GM18526 (cell line): ENCODE measurements around the gene GYPB.
"Not testable (repeated sequence)": the region's sequence is repeated elsewhere in the genome, so short reads cannot be mapped to it uniquely, and the experiment has no call there.

Experiments
- POLR2A ChIP-seq: IDR thresholded peaks from 3 replicates; pipeline ENCODE4 v1.6.1; 2011; ENCODE audit not compliant: insufficient read length; ENCODE audit errors: extremely low read depth

The GYPB gene

GRCh38 chr4:144019277-144019676, at the start of gene GYPB:
GYPB (minus strand) TSS chr4:144019380; CDS start chr4:144019287, 93 bp downstream.
- not testable (repeated sequence) for TF ChIP-seq POLR2A

DNA sequence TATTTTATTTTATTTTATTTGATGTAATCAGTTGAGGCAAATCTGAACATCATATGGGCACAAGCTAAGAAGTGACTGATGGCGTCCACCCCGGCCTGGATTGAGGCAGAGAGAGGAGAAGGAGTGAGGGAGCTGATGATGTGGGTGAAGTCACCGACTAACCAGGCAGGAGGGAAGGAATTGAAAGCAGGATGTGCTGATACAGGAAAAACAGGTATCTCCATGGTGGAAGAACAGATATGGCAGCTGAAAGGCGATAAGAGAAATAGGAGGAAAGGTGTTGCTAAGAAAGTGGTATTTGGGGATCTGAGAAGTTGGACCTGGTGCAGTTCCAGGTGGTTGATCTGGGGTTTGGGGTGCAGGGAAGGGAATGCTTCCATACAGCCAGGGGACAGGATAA, 37.6 kb upstream of the GYPB start:
- TF ChIP-seq POLR2A: no peak

DNA sequence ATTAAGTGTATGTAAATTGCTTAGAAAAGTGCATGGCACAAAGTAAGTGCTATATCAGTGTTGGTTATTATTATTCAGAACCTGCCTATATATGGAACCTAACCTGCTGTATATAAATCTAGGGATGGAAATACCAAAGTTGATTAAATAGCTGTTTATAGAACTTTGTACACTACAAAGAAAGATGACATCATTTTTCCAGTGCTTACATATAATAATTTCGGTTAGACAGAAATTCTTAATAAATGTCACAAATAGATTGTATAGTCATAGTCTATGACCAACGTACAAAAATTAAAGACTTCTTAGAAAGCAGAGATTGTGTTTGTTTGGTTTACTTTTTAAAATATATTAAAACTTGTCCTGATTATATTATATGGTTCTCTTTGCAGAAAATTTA, 4.4 kb downstream of the GYPB start:
- TF ChIP-seq POLR2A: no peak

DNA sequence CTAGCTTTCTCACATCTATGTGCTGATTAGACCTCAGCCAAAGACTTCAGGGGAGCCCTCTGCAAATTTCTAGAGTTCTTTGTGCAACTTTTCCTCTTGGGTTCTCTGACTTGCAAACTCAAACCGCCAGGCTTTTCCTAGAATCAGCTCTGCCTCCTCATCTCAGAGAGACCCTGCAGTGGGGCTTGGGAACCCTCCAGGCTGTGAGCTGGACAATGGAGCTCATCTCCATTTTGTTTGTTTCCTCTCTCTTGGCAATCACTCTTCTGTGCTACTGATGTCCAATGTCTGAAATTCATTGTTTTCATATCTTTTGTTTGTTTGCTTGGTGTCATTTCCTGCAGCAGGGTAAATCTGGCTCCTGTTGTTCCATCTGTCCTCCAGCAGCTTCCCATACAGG, 33.0 kb downstream of the GYPB start:
- no peak for TF ChIP-seq POLR2A

DNA sequence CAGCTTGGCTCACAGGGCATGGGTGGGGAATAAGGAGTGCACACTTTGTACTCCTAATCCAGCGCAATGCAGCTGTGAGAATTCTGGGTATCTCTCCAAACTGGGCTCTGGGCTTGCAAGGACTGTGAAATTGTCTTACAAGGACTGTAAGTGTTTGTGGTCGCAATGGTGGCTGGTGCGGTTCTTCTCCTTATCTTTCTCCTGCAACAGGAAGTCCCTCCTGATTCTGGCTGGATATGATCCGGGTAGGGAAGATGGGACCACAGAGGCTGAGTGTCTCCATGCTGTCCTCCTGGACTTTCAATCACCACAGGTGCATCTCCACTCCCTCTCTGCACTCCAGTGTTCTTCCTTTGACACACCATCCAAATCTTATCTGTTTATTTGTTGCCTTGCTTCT, 58.1 kb downstream of the GYPB start:
- no peak for TF ChIP-seq POLR2A
